NT2/D1 (cell line): ENCODE measurements around the gene QKI.
"Not testable (repeated sequence)": the region's sequence is repeated elsewhere in the genome, so short reads cannot be mapped to it uniquely, and the experiment has no call there.

ENCODE experiments used
- DNase-seq: peaks from one replicate; pipeline ENCODE4 v3.0.0-alpha.2; 2011; ENCODE audit warnings: low read depth, low spot score
- H3K27me3 ChIP-seq: 2 replicates; pipeline ENCODE4 v1.6.0; 2011; ENCODE audit warnings: mild to moderate bottlenecking; ENCODE audit not compliant: insufficient read length, insufficient read depth
- H3K36me3 ChIP-seq: 2 replicates; pipeline ENCODE4 v1.6.1; 2011; ENCODE audit warnings: mild to moderate bottlenecking, low read length, mixed read lengths; ENCODE audit not compliant: insufficient read depth, insufficient read length
- H3K4me1 ChIP-seq: 2 replicates; pipeline ENCODE4 v1.5.1; 2011; ENCODE audit not compliant: insufficient read depth, insufficient read length
- H3K4me3 ChIP-seq: 2 replicates; pipeline ENCODE4 v1.5.1; 2011; ENCODE audit warnings: low read depth; ENCODE audit not compliant: insufficient read length
- H3K9ac ChIP-seq: 2 replicates; pipeline ENCODE4 v1.6.0; 2011; ENCODE audit warnings: low read depth; ENCODE audit not compliant: insufficient read length
- H3K9me3 ChIP-seq: 2 replicates; pipeline ENCODE4 v1.5.1; 2011; ENCODE audit warnings: mild to moderate bottlenecking, low read length; ENCODE audit not compliant: insufficient read depth
- SUZ12 ChIP-seq: IDR thresholded peaks from 2 replicates; pipeline ENCODE4 v1.6.1; 2011; ENCODE audit not compliant: insufficient read length, insufficient read depth; ENCODE audit errors: extremely low read depth
- YY1 ChIP-seq: IDR thresholded peaks from 2 replicates; pipeline ENCODE4 v1.6.1; 2011; ENCODE audit not compliant: insufficient read length, insufficient read depth
- ZNF274 ChIP-seq: IDR thresholded peaks from 2 replicates; pipeline ENCODE4 v1.6.1; 2011; ENCODE audit warnings: mild to moderate bottlenecking, low read depth, low read length

The QKI gene

DNA sequence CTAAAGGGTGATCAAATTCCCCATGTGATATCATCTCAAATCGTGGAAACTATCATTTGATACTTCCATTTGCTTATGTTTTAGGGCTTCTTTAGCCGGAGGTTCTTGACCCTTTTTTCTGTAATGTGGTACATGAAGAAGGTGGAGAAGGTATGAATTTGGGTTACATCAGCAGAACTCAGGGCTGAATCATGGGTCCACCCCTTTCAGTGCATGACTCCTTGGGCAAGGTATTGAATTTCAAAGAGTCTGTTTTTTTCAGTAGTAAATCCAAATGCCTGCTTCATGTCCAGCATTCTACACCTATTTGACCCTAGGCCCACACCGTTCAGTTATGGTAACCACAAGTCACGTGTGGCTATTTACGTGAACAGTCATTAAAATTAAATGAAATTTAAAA, 30.6 kb upstream of the QKI start:
- Histone ChIP-seq H3K36me3 (no peaks in the 10 kb centered on the region), H3K27me3 (no peaks in the 10 kb centered on the region), H3K4me3 (no peak overlapping the region), H3K9me3 (peaks cover 4% of the 10 kb centered on the region; the same call in 1 of the 2 replicates), H3K9ac (no peak overlapping the region), H3K4me1 (no peaks in the 10 kb centered on the region)
- no peak for TF ChIP-seq ZNF274
- no peak for TF ChIP-seq SUZ12
- TF ChIP-seq YY1, result no peak
- no peak for DNase-seq

DNA sequence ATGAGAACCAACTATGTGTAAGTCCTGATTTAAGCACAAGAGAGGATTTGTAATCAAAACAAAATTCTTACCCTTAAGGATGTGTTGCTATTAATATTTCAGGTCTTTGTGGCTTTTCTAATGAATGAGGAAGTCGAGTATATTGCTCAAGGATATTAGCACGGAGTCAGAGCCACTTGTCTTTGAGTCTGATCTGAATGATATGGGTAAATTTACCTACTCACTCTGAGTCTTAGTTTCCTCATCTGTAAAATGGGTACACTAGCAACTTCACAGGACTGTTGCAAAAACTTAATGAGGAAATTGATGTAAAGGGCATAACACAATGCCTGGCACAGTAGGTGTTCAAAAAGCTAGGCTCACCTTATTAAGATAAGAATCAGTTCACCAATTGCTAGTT, 30.0 kb upstream of the QKI start:
- no peaks in the 10 kb centered on the region for H3K36me3 ChIP-seq
- no peaks in the 10 kb centered on the region for H3K4me1 ChIP-seq
- H3K4me3 ChIP-seq, result no peak overlapping the region
- TF ChIP-seq ZNF274 (no peak), SUZ12 (no peak), YY1 (no peak)
- H3K9ac ChIP-seq, result no peak overlapping the region
- H3K9me3 ChIP-seq, result peaks cover 4% of the 10 kb centered on the region; the same call in 1 of the 2 replicates
- no peak for DNase-seq
- no peaks in the 10 kb centered on the region for H3K27me3 ChIP-seq

DNA sequence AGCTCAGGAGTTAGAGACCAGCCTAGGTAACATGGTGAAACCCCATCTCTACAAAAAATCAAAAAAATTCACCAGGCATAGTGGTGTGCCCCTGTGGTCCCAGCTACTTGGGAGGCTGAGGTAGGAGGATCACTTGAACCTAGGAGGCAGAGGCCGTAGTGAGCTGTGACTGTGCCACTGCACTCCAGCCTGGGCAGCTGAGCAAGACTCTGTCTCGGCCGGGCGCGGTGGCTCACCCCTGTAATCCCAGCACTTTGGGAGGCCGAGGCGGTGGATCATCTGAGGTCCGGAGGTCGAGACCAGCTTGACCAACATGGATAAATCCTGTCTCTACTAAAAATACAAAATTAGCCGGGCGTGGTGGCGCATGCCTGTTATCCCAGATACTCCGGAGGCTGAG, 29.0 kb upstream of the QKI start:
- DNase-seq, H3K27me3 ChIP-seq, H3K9me3 ChIP-seq, H3K9ac ChIP-seq, H3K4me1 ChIP-seq, H3K36me3 ChIP-seq, H3K4me3 ChIP-seq: not testable (repeated sequence)

DNA sequence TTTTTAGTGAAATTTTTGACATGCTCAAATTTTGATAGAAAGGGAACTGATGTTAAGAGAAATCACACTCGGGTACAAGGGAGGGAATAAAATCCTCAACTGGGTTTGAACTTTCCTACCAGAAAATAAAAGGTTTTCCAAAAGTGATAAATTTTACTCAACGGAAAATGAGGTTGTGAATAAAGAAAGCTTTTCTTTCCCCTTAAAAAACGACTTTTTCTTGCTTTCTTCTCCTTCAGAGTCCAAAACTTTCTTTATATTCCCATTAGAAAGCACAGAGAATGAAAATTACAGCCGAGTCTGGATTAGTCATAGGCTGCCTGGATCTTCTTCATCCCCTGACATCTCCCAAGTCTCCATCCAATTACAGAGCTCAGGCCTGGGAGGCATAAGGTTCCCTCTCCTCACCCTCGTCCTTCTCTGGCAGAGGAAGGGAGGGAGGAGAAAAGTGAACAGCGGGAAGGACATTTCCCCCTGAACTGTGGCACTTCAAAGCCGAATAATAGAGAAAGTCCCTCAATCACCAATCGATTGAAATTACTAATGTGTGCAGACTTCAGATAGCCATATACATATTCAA, 28.1 kb upstream of the QKI start:
- H3K27me3 ChIP-seq, result no peaks in the 10 kb centered on the region
- H3K4me3 ChIP-seq, result no peak overlapping the region
- H3K9me3 ChIP-seq, result peaks cover 4% of the 10 kb centered on the region; the same call in 1 of the 2 replicates
- TF ChIP-seq YY1 (no peak), SUZ12 (no peak), ZNF274 (no peak)
- no peak overlapping the region for H3K9ac ChIP-seq
- no peaks in the 10 kb centered on the region for H3K36me3 ChIP-seq
- DNase-seq, result no peak
- no peaks in the 10 kb centered on the region for H3K4me1 ChIP-seq

DNA sequence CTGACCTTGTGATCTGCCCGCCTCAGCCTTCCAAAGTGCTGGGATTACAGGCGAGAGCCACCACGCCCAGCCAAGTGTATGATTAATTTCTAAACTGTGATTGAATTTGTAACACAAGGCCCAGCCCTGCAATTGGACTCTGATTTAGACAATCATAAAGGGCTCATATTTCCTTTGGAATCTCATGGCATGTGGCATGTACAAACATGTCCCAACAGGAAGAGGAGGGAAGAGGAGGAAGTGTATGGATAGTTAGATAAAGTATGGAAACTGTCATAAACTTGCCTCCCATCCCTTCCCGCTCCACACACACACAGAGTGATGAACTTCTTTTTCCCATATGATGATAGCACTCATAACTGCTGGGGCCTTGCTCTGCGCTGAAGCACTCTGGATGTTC, 27.2 kb upstream of the QKI start:
- Histone ChIP-seq H3K4me3 (no peak overlapping the region), H3K4me1 (no peaks in the 10 kb centered on the region), H3K27me3 (no peaks in the 10 kb centered on the region), H3K9me3 (peaks cover 4% of the 10 kb centered on the region; the same call in 1 of the 2 replicates), H3K9ac (no peak overlapping the region), H3K36me3 (no peaks in the 10 kb centered on the region)
- no peak for DNase-seq
- TF ChIP-seq SUZ12, result no peak
- TF ChIP-seq ZNF274, result no peak
- no peak for TF ChIP-seq YY1

DNA sequence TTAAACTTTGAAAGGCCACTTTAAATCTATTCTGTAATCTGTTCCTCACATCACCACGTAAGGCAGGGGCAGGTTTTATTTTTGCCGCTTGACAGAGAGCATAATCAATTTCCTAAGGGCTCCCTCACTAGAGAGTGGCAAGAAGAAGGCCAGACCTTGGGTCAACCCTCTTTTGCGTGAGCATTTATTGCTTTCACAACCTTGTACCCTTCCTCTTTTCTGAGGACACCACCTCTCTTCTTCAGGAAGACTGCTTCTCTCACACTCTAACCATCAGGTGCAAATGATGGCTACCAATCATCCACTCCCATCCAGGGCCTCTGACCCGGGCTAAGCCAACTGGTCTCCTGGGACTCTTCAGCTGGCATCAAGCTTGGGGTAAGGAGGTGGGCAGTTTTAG, 25.2 kb upstream of the QKI start:
- H3K27me3 ChIP-seq, result no peaks in the 10 kb centered on the region
- no peak for TF ChIP-seq YY1
- TF ChIP-seq ZNF274, result no peak
- TF ChIP-seq SUZ12, result no peak
- DNase-seq, result no peak
- peaks cover 2% of the 10 kb centered on the region for H3K4me1 ChIP-seq
- H3K4me3 ChIP-seq, result no peak overlapping the region
- H3K9me3 ChIP-seq, result no peaks in the 10 kb centered on the region
- H3K36me3 ChIP-seq, result no peaks in the 10 kb centered on the region
- H3K9ac ChIP-seq, result no peak overlapping the region

DNA sequence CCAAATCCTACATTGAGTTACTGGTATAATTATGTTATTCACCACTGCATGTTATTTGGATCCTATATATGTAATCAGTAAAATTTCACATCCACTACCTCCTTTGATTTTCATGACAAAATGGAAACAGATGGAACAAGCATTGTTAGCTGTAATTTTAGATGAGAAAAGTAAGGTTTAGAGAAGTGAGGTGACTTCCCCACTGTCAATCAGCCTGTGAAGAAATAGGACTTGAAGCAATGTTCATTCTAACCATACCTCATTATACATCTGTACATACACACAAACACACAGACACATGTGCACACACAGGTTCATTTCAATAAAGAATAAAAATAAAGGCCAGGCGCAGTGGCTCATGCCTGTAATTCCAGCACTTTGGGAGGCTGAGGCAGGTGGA, 23.7 kb upstream of the QKI start:
- no peak for DNase-seq
- Histone ChIP-seq H3K9me3 (no peaks in the 10 kb centered on the region), H3K36me3 (no peaks in the 10 kb centered on the region), H3K4me1 (peaks cover 2% of the 10 kb centered on the region), H3K27me3 (no peaks in the 10 kb centered on the region), H3K9ac (no peak overlapping the region), H3K4me3 (no peak overlapping the region)
- TF ChIP-seq YY1 (no peak), SUZ12 (no peak), ZNF274 (no peak)

DNA sequence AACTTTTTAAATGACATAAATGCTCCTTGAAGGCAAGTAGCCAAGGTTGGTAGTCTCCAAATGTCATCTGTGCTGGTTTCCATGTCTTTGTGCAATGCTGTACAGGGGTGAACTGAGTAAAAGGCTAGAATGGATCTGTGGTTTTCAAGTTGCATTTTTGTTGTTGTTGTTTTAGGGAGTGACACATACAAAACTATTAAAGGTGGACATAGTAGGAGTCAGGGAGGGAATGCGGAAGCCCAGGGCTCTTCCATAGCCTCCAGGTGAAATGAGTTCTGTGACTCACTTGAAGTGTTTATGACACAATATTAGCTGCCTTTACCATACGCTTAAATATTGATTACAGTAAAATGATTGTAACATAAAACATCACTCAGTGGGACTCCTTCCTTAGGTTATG, 22.5 kb upstream of the QKI start:
- Histone ChIP-seq H3K9me3 (no peaks in the 10 kb centered on the region), H3K27me3 (no peaks in the 10 kb centered on the region), H3K4me1 (peaks cover 2% of the 10 kb centered on the region), H3K4me3 (no peak overlapping the region), H3K9ac (no peak overlapping the region), H3K36me3 (no peaks in the 10 kb centered on the region)
- TF ChIP-seq YY1 (no peak), ZNF274 (no peak), SUZ12 (no peak)
- DNase-seq, result no peak
